ENCODE results near the gene MLYCD.
"Not testable (repeated sequence)": the region's sequence is repeated elsewhere in the genome, so short reads cannot be mapped to it uniquely, and the experiment has no call there.

MLYCD gene

GRCh38 chr16:83946781-83947566 is 48.1 kb downstream of the MLYCD start:
- Histone ChIP-seq H3K9ac (ENCODE audit: low read length) (no peak overlapping the region), H3K4me3 (ENCODE audit: low read length) (no peak overlapping the region), H3K36me3 (ENCODE audit: control insufficient read depth, insufficient read depth, low read length) (no peaks in the 10 kb centered on the region), H3K9me3 (ENCODE audit: control insufficient read depth, low read length) (no peaks in the 10 kb centered on the region), H3K27me3 (ENCODE audit: control insufficient read depth, insufficient read depth, low read length) (no peaks in the 10 kb centered on the region), H3K4me1 (ENCODE audit: control insufficient read depth, insufficient read depth, low read length) (peaks cover 39% of the 10 kb centered on the region)

- Histone ChIP-seq H3K4me1 (ENCODE audit: control insufficient read depth, insufficient read depth, low read length) (peaks cover 37% of the 10 kb centered on the region), H3K9ac (ENCODE audit: low read length) (no peak overlapping the region), H3K27me3 (ENCODE audit: control insufficient read depth, insufficient read depth, low read length) (no peaks in the 10 kb centered on the region), H3K4me3 (ENCODE audit: low read length) (no peak overlapping the region), H3K36me3 (ENCODE audit: control insufficient read depth, insufficient read depth, low read length) (no peaks in the 10 kb centered on the region), H3K9me3 (ENCODE audit: control insufficient read depth, low read length) (no peaks in the 10 kb centered on the region)
Measured at GRCh38 chr16:83947642-83948234, 48.8 kb downstream of the MLYCD start.

- H3K9me3 ChIP-seq (ENCODE audit: control insufficient read depth, low read length), result no peaks in the 10 kb centered on the region
- no peaks in the 10 kb centered on the region for H3K27me3 ChIP-seq (ENCODE audit: control insufficient read depth, insufficient read depth, low read length)
- H3K36me3 ChIP-seq (ENCODE audit: control insufficient read depth, insufficient read depth, low read length), result no peaks in the 10 kb centered on the region
- no peak overlapping the region for H3K4me3 ChIP-seq (ENCODE audit: low read length)
- H3K9ac ChIP-seq (ENCODE audit: low read length), result no peak overlapping the region
- H3K4me1 ChIP-seq (ENCODE audit: control insufficient read depth, insufficient read depth, low read length), result peaks cover 37% of the 10 kb centered on the region
Measured at GRCh38 chr16:83948914-83949723, 50.2 kb downstream of the MLYCD start.

GRCh38 chr16:83949724-83950001 is 50.7 kb downstream of the MLYCD start:
- Histone ChIP-seq H3K36me3 (ENCODE audit: control insufficient read depth, insufficient read depth, low read length) (no peaks in the 10 kb centered on the region), H3K27me3 (ENCODE audit: control insufficient read depth, insufficient read depth, low read length) (no peaks in the 10 kb centered on the region), H3K9me3 (ENCODE audit: control insufficient read depth, low read length) (no peaks in the 10 kb centered on the region), H3K9ac (ENCODE audit: low read length) (no peak overlapping the region), H3K4me3 (ENCODE audit: low read length) (no peak overlapping the region), H3K4me1 (ENCODE audit: control insufficient read depth, insufficient read depth, low read length) (peaks cover 37% of the 10 kb centered on the region)

- H3K27me3 ChIP-seq (ENCODE audit: control insufficient read depth, insufficient read depth, low read length); H3K9ac ChIP-seq (ENCODE audit: low read length); H3K9me3 ChIP-seq (ENCODE audit: control insufficient read depth, low read length); H3K36me3 ChIP-seq (ENCODE audit: control insufficient read depth, insufficient read depth, low read length); H3K4me3 ChIP-seq (ENCODE audit: low read length): not testable (repeated sequence)
- peaks cover 37% of the 10 kb centered on the region for H3K4me1 ChIP-seq (ENCODE audit: control insufficient read depth, insufficient read depth, low read length)
Measured at GRCh38 chr16:83950862-83951399, 52.0 kb downstream of the MLYCD start.

- peaks cover 42% of the 10 kb centered on the region for H3K4me1 ChIP-seq (ENCODE audit: control insufficient read depth, insufficient read depth, low read length)
- H3K4me3 ChIP-seq (ENCODE audit: low read length), result no peak overlapping the region
- no peaks in the 10 kb centered on the region for H3K9me3 ChIP-seq (ENCODE audit: control insufficient read depth, low read length)
- H3K27me3 ChIP-seq (ENCODE audit: control insufficient read depth, insufficient read depth, low read length), result no peaks in the 10 kb centered on the region
- no peaks in the 10 kb centered on the region for H3K36me3 ChIP-seq (ENCODE audit: control insufficient read depth, insufficient read depth, low read length)
- no peak overlapping the region for H3K9ac ChIP-seq (ENCODE audit: low read length)
Measured at GRCh38 chr16:83951544-83951943, 52.6 kb downstream of the MLYCD start.

- H3K27me3 ChIP-seq (ENCODE audit: control insufficient read depth, insufficient read depth, low read length), result no peaks in the 10 kb centered on the region
- no peaks in the 10 kb centered on the region for H3K36me3 ChIP-seq (ENCODE audit: control insufficient read depth, insufficient read depth, low read length)
Measured at GRCh38 chr16:83952587-83952939, 53.6 kb downstream of the MLYCD start.

GRCh38 chr16:83952940-83953795 is 54.3 kb downstream of the MLYCD start, which contains the start of gene OSGIN1:
OSGIN1 (plus strand) TSS chr16:83953240; CDS start chr16:83957672, 4,432 bp downstream.
- H3K36me3 ChIP-seq (ENCODE audit: control insufficient read depth, insufficient read depth, low read length), result no peaks in the 10 kb centered on the region
- H3K9ac ChIP-seq (ENCODE audit: low read length), result peak within 1 kb of the TSS; percentile 81
- peaks cover 41% of the 10 kb centered on the region for H3K4me1 ChIP-seq (ENCODE audit: control insufficient read depth, insufficient read depth, low read length)
- H3K9me3 ChIP-seq (ENCODE audit: control insufficient read depth, low read length), result no peaks in the 10 kb centered on the region
- no peaks in the 10 kb centered on the region for H3K27me3 ChIP-seq (ENCODE audit: control insufficient read depth, insufficient read depth, low read length)
- peak within 1 kb of the TSS; percentile 84 for H3K4me3 ChIP-seq (ENCODE audit: low read length)

More at GRCh38 chr16:83952587-83952939, 53.6 kb downstream of the MLYCD start:
- H3K9ac ChIP-seq (ENCODE audit: low read length), result peak overlapping the region; percentile 81
- peaks cover 42% of the 10 kb centered on the region for H3K4me1 ChIP-seq (ENCODE audit: control insufficient read depth, insufficient read depth, low read length)
- H3K9me3 ChIP-seq (ENCODE audit: control insufficient read depth, low read length), result no peaks in the 10 kb centered on the region
- H3K4me3 ChIP-seq (ENCODE audit: low read length), result peak overlapping the region; percentile 84

- Histone ChIP-seq H3K27me3 (ENCODE audit: control insufficient read depth, insufficient read depth, low read length) (no peaks in the 10 kb centered on the region), H3K36me3 (ENCODE audit: control insufficient read depth, insufficient read depth, low read length) (no peaks in the 10 kb centered on the region), H3K4me3 (ENCODE audit: low read length) (peak overlapping the region; percentile 84), H3K9ac (ENCODE audit: low read length) (peak overlapping the region; percentile 81), H3K4me1 (ENCODE audit: control insufficient read depth, insufficient read depth, low read length) (peaks cover 40% of the 10 kb centered on the region), H3K9me3 (ENCODE audit: control insufficient read depth, low read length) (no peaks in the 10 kb centered on the region)
Measured at GRCh38 chr16:83953796-83954576, 55.1 kb downstream of the MLYCD start.

GRCh38 chr16:83954577-83955016 is 55.7 kb downstream of the MLYCD start:
- peaks cover 38% of the 10 kb centered on the region for H3K4me1 ChIP-seq (ENCODE audit: control insufficient read depth, insufficient read depth, low read length)
- no peaks in the 10 kb centered on the region for H3K27me3 ChIP-seq (ENCODE audit: control insufficient read depth, insufficient read depth, low read length)
- peak overlapping the region; percentile 81 for H3K9ac ChIP-seq (ENCODE audit: low read length)
- peaks cover 4% of the 10 kb centered on the region for H3K36me3 ChIP-seq (ENCODE audit: control insufficient read depth, insufficient read depth, low read length)
- peak overlapping the region; percentile 84 for H3K4me3 ChIP-seq (ENCODE audit: low read length)
- no peaks in the 10 kb centered on the region for H3K9me3 ChIP-seq (ENCODE audit: control insufficient read depth, low read length)
